ENCODE data around the gene RBM15B.
"Not testable (repeated sequence)": the region's sequence is repeated elsewhere in the genome, so short reads cannot be mapped to it uniquely, and the experiment has no call there.

The RBM15B gene

GRCh38 chr3:51361746-51362145 is 29.3 kb upstream of the RBM15B start:
- ATAC-seq (replicated peaks; ENCODE audit: extremely low read depth, poor library complexity, severe bottlenecking), result no peak
- Mint-ChIP-seq H3K27ac (ENCODE audit: low read depth) (no peak overlapping the region), H3K4me3 (no peak overlapping the region), H3K27me3 (peaks cover 6% of the 10 kb centered on the region), H3K4me1 (no peaks in the 10 kb centered on the region), H3K9me3 (no peaks in the 10 kb centered on the region), H3K36me3 (ENCODE audit: insufficient read depth) (peaks cover 1% of the 10 kb centered on the region)
- no peak for DNase-seq (ENCODE audit: low spot score in 2 of 2)

DNA sequence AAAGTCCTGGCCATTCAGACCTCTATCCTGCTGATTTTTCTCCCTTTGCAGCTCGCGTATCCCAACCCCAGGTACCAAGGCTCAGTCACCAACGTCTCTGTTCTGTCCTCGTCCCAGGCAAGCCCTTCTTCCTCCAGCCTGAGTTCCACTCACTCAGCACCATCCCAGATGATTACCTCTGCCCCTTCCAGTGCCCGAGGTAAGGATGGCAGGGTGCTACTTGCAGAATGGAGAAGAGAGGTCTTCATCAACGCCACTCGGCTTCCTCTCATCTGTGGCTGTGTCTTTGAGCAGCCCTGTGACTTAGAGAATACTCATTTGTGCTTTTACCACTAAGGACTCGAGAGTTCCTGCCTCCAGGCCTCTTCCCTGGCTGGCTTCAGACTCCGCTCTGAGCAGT is 28.6 kb upstream of the RBM15B start:
- H3K36me3 Mint-ChIP-seq (ENCODE audit: insufficient read depth), result peaks cover 1% of the 10 kb centered on the region
- peaks cover 13% of the 10 kb centered on the region for H3K27me3 Mint-ChIP-seq
- no peak overlapping the region for H3K27ac Mint-ChIP-seq (ENCODE audit: low read depth)
- no peak overlapping the region for H3K4me3 Mint-ChIP-seq
- ATAC-seq (replicated peaks; ENCODE audit: extremely low read depth, poor library complexity, severe bottlenecking) (no peak), DNase-seq (ENCODE audit: low spot score in 2 of 2) (no peak)
- H3K4me1 Mint-ChIP-seq, result no peaks in the 10 kb centered on the region
- H3K9me3 Mint-ChIP-seq, result no peaks in the 10 kb centered on the region

DNA sequence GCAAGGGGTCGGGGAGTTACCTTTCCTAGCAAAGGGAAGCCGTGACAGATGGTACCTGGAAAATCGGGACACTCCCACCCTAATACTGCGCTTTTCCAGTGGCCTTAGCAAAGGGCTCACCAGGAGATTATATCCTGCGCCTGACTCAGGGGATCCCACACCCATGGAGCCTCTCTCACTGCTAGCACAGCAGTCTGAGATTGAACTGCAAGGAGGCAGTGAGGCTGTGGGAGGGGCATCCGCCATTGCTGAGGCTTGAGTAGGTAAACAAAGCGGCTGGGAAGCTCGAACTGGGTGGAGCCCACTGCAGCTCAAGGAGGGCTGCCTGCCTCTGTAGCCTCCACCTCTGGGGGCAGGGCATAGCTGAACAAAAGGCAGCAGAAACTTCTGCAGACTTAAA is 22.8 kb upstream of the RBM15B start:
- not testable (repeated sequence) for H3K36me3 Mint-ChIP-seq (ENCODE audit: insufficient read depth); H3K27ac Mint-ChIP-seq (ENCODE audit: low read depth); DNase-seq (ENCODE audit: low spot score in 2 of 2); H3K9me3 Mint-ChIP-seq; ATAC-seq (replicated peaks; ENCODE audit: extremely low read depth, poor library complexity, severe bottlenecking); H3K4me1 Mint-ChIP-seq; H3K4me3 Mint-ChIP-seq
- H3K27me3 Mint-ChIP-seq, result peaks cover 18% of the 10 kb centered on the region

- Mint-ChIP-seq H3K27ac (ENCODE audit: low read depth) (no peak overlapping the region), H3K36me3 (ENCODE audit: insufficient read depth) (peaks cover 3% of the 10 kb centered on the region), H3K4me3 (no peak overlapping the region), H3K27me3 (peaks cover 9% of the 10 kb centered on the region), H3K9me3 (no peaks in the 10 kb centered on the region), H3K4me1 (no peaks in the 10 kb centered on the region)
- DNase-seq (ENCODE audit: low spot score in 2 of 2) (peak in 1 of 2 donors; percentile 31), ATAC-seq (replicated peaks; ENCODE audit: extremely low read depth, poor library complexity, severe bottlenecking) (no peak)
These were observed 19.0 kb upstream of the RBM15B start for GRCh38 chr3:51371943-51372557.

DNA sequence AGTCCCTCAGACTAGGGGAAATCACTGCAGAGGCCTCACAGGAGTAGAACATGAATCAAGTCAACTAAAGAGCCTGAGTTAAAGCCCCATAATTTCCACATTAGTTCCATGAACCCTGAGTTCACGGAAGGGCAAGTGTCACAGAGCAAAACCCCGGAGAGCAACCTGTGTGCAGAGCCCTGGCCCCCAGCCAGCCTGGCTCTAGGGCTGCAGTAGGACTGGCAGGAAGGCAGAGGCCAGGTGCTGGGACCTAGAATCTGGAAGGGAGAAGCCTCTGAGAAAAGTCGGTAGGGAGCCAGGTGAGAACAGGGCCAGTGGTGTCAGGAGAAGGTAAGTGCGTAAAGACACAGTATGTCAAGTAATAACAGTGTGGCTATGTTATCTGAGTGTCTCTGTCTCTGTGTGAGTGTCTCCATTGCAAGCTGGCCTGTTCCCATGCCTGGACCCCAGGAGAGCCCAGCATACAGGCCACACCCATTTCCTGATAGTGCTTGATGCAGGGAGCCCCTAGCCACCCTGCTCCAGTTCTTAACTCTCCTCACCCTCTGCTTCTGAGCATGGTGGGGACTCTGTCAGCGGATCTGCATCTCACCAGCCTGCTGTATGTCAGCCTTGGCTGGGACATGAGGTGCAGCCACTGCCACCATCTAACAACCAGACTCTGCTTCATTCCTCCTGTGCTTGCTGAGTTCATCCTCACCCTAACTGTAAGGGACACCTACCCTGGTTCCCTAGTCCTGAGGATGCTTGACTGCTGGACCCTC is 17.2 kb upstream of the RBM15B start:
- Mint-ChIP-seq H3K27me3 (no peaks in the 10 kb centered on the region), H3K27ac (ENCODE audit: low read depth) (no peak overlapping the region), H3K36me3 (ENCODE audit: insufficient read depth) (peaks cover 4% of the 10 kb centered on the region), H3K4me3 (no peak overlapping the region), H3K9me3 (no peaks in the 10 kb centered on the region), H3K4me1 (peaks cover under 1% of the 10 kb centered on the region)
- DNase-seq (ENCODE audit: low spot score in 2 of 2), result no peak
- ATAC-seq (replicated peaks; ENCODE audit: extremely low read depth, poor library complexity, severe bottlenecking), result no peak

GRCh38 chr3:51374456-51374855 is 16.6 kb upstream of the RBM15B start:
- H3K4me1 Mint-ChIP-seq, result peaks cover 5% of the 10 kb centered on the region
- no peak overlapping the region for H3K27ac Mint-ChIP-seq (ENCODE audit: low read depth)
- H3K36me3 Mint-ChIP-seq (ENCODE audit: insufficient read depth), result peaks cover 4% of the 10 kb centered on the region
- ATAC-seq (replicated peaks; ENCODE audit: extremely low read depth, poor library complexity, severe bottlenecking) (no peak), DNase-seq (ENCODE audit: low spot score in 2 of 2) (no peak)
- no peak overlapping the region for H3K4me3 Mint-ChIP-seq
- H3K27me3 Mint-ChIP-seq, result no peaks in the 10 kb centered on the region
- no peaks in the 10 kb centered on the region for H3K9me3 Mint-ChIP-seq

DNA sequence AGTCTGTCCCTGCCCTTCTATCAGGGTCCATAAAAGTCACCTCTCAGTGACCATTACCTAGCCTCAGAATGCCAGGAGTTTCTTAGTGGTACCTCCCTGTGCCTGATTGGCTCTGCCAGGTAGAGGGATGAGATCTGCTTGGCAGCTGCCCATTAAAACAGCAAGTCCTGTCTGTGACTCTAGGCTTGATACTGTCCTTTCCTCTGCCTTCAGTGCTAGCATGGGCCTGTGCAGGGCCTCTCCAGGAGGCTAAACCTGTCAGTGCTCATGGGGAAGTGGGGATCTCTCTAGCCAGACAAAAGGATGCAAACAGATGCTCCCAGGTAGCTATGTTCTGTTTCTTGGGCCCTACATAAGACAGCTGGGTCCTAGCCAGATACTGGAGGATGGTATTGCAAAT is 15.9 kb upstream of the RBM15B start:
- no peak overlapping the region for H3K27ac Mint-ChIP-seq (ENCODE audit: low read depth)
- DNase-seq (ENCODE audit: low spot score in 2 of 2), result no peak
- peaks cover 5% of the 10 kb centered on the region for H3K4me1 Mint-ChIP-seq
- peaks cover 4% of the 10 kb centered on the region for H3K36me3 Mint-ChIP-seq (ENCODE audit: insufficient read depth)
- no peaks in the 10 kb centered on the region for H3K9me3 Mint-ChIP-seq
- H3K4me3 Mint-ChIP-seq, result no peak overlapping the region
- H3K27me3 Mint-ChIP-seq, result no peaks in the 10 kb centered on the region
- no peak for ATAC-seq (replicated peaks; ENCODE audit: extremely low read depth, poor library complexity, severe bottlenecking)

GRCh38 chr3:51375571-51375970 is 15.5 kb upstream of the RBM15B start:
- H3K36me3 Mint-ChIP-seq (ENCODE audit: insufficient read depth), result peaks cover 4% of the 10 kb centered on the region
- H3K27me3 Mint-ChIP-seq, result no peaks in the 10 kb centered on the region
- no peak for DNase-seq (ENCODE audit: low spot score in 2 of 2)
- no peak overlapping the region for H3K27ac Mint-ChIP-seq (ENCODE audit: low read depth)
- peaks cover 5% of the 10 kb centered on the region for H3K4me1 Mint-ChIP-seq
- no peak for ATAC-seq (replicated peaks; ENCODE audit: extremely low read depth, poor library complexity, severe bottlenecking)
- H3K9me3 Mint-ChIP-seq, result no peaks in the 10 kb centered on the region
- no peak overlapping the region for H3K4me3 Mint-ChIP-seq

DNA sequence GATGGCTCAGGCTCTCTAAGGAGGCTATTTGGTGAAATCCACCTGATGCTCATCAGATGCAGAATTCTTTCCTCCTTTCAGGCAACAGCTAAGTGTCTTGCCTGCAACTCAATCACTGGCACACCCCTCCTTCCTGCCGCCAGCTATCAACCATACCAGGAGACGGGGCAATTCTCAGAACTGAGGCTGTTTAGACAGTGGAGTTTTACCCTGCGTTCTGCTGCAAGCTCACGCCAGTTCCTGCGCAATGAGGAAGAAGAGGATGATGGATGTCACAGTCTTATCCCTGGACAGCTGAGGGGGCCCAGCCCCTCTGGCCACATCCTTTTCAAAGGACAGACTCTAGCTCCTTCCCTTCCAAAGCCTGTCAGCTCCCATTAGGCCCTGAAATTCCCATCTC is 13.0 kb upstream of the RBM15B start:
- Mint-ChIP-seq H3K27ac (ENCODE audit: low read depth) (no peak overlapping the region), H3K27me3 (no peaks in the 10 kb centered on the region), H3K4me1 (peaks cover 5% of the 10 kb centered on the region), H3K4me3 (no peak overlapping the region), H3K9me3 (no peaks in the 10 kb centered on the region), H3K36me3 (ENCODE audit: insufficient read depth) (peaks cover 4% of the 10 kb centered on the region)
- no peak for DNase-seq (ENCODE audit: low spot score in 2 of 2)
- no peak for ATAC-seq (replicated peaks; ENCODE audit: extremely low read depth, poor library complexity, severe bottlenecking)

- no peak for ATAC-seq (replicated peaks; ENCODE audit: extremely low read depth, poor library complexity, severe bottlenecking)
- H3K27ac Mint-ChIP-seq (ENCODE audit: low read depth), result no peak overlapping the region
- H3K4me1 Mint-ChIP-seq, result peaks cover 10% of the 10 kb centered on the region
- peaks cover 1% of the 10 kb centered on the region for H3K36me3 Mint-ChIP-seq (ENCODE audit: insufficient read depth)
- H3K4me3 Mint-ChIP-seq, result no peak overlapping the region
- no peaks in the 10 kb centered on the region for H3K9me3 Mint-ChIP-seq
- H3K27me3 Mint-ChIP-seq, result no peaks in the 10 kb centered on the region
- no peak for DNase-seq (ENCODE audit: low spot score in 2 of 2)
These were observed 12.4 kb upstream of the RBM15B start for GRCh38 chr3:51378726-51379125.

- Mint-ChIP-seq H3K27me3 (no peaks in the 10 kb centered on the region), H3K27ac (ENCODE audit: low read depth) (no peak overlapping the region), H3K36me3 (ENCODE audit: insufficient read depth) (peaks cover 1% of the 10 kb centered on the region), H3K4me3 (no peak overlapping the region), H3K4me1 (peaks cover 16% of the 10 kb centered on the region), H3K9me3 (no peaks in the 10 kb centered on the region)
- DNase-seq (ENCODE audit: low spot score in 2 of 2) (no peak), ATAC-seq (replicated peaks; ENCODE audit: extremely low read depth, poor library complexity, severe bottlenecking) (no peak)
These were observed 11.8 kb upstream of the RBM15B start for GRCh38 chr3:51379301-51379700.

GRCh38 chr3:51379746-51380455 is 11.2 kb upstream of the RBM15B start:
- H3K9me3 Mint-ChIP-seq, result no peaks in the 10 kb centered on the region
- H3K27me3 Mint-ChIP-seq, result no peaks in the 10 kb centered on the region
- H3K27ac Mint-ChIP-seq (ENCODE audit: low read depth), result no peak overlapping the region
- H3K4me3 Mint-ChIP-seq, result no peak overlapping the region
- DNase-seq (ENCODE audit: low spot score in 2 of 2), result no peak
- peaks cover 22% of the 10 kb centered on the region for H3K4me1 Mint-ChIP-seq
- H3K36me3 Mint-ChIP-seq (ENCODE audit: insufficient read depth), result peaks cover 7% of the 10 kb centered on the region
- ATAC-seq (replicated peaks; ENCODE audit: extremely low read depth, poor library complexity, severe bottlenecking), result no peak

Data from central memory CD8-positive, alpha-beta T cell (primary cell).